Measurements from ENCODE around the gene RTKN2.

GRCh38 chr10:62178568-62178967 lies 90.1 kb downstream of the RTKN2 start:
- TF ChIP-seq CTCF (IDR thresholded peaks at IDR 0.05; ENCODE audit: low read depth, low read length, poor library complexity, severe bottlenecking) (no peak), EZH2phosphoT487 (IDR thresholded peaks at IDR 0.05; ENCODE audit: borderline replicate concordance, low read length) (no peak)
